Stomach smooth muscle (tissue), 2 donors: ENCODE data around the gene KLHL36.
"Not testable (repeated sequence)": the region's sequence is repeated elsewhere in the genome, so short reads cannot be mapped to it uniquely, and the experiment has no call there.

Source experiments
- H3K27ac ChIP-seq: one replicate; pipeline ENCODE4 v1.7.0; 2013; ENCODE audit warnings: mild to moderate bottlenecking, low read length, inconsistent platforms
- H3K27me3 ChIP-seq, 2 donors: one replicate each; pipeline ENCODE4 v1.7.0; 2013; ENCODE audit warnings: low read length in 2 of 2; ENCODE audit not compliant: insufficient read depth in 2 of 2, control insufficient read depth in 1 of 2
- H3K36me3 ChIP-seq, 2 donors: one replicate each; pipeline ENCODE4 v1.7.0; 2013; ENCODE audit warnings: low read length in 2 of 2; ENCODE audit not compliant: control insufficient read depth in 2 of 2, insufficient read depth in 2 of 2
- H3K4me1 ChIP-seq: one replicate; pipeline ENCODE4 v1.7.0; 2013; ENCODE audit warnings: low read length; ENCODE audit not compliant: control insufficient read depth, insufficient read depth
- H3K4me3 ChIP-seq, 2 donors: one replicate each; pipeline ENCODE4 v1.7.0; 2013; ENCODE audit warnings: low read length in 2 of 2
- H3K9ac ChIP-seq, 2 donors: one replicate each; pipeline ENCODE4 v1.7.0; 2013; ENCODE audit warnings: low read length in 2 of 2, mild to moderate bottlenecking in 1 of 2
- H3K9me3 ChIP-seq, 2 donors: one replicate each; pipeline ENCODE4 v1.7.0; 2013; ENCODE audit warnings: low read length in 2 of 2; ENCODE audit not compliant: control insufficient read depth in 2 of 2
- donor health status: healthy.
- donor health status: Pancreatic carcinoma.

KLHL36 gene

DNA sequence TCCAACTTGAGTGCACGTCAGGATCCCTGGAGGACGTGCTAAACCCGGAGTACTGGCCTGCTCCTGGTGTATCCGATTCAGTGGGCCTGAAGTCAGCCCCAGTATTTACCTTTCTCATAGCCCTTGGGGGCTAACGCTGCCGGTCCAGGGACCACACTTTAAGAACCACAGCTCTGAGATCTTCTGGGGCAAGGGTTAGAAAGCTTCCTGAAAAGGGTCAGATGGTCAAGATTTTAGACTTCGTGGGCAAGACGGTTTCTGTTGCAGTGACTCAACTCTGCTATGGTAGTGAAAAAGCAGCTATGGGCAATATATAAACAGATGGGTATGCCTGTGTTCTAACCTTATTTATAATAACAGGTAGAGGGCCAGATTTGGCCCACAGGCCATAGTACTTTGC lies 36.9 kb downstream of the KLHL36 start:
- Histone ChIP-seq H3K9me3 (no peaks in the 10 kb centered on the region), H3K4me1 (no peaks in the 10 kb centered on the region), H3K27ac (no peak overlapping the region), H3K27me3 (peaks cover 0 to 4% of the 10 kb centered on the region in 2 donors), H3K36me3 (no peaks in the 10 kb centered on the region), H3K4me3 (no peak overlapping the region), H3K9ac (no peak overlapping the region)

DNA sequence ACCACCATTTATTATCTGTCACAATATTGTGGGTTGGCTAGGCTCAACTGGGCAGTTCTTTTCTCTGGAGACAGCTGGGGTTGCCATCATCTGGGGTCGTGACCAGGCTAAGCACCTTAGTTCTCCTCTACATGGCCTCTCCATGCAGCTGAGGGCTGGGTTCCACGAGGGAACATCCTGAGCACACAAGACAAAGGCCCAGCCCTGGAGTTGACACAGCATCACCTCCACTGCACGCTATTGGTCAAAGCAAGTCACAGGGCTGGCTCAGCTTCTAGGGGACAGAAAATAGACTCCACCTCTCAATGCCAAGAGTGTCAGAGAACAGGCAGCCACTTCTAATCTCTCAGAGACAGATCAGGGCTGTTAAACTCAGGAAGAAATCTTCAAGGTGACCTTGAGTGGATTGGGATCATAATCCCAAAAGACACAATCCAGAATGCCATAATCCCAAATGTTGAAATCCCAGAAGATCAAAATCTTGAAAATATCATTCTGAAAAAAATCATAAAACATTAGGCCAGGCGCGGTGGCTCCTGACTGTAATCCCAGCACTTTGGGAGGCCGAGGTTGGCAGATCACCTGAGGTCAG lies 38.5 kb downstream of the KLHL36 start:
- Histone ChIP-seq H3K9me3 (no peaks in the 10 kb centered on the region), H3K9ac (no peak overlapping the region), H3K27ac (no peak overlapping the region), H3K27me3 (peaks cover 0 to 4% of the 10 kb centered on the region in 2 donors), H3K4me1 (no peaks in the 10 kb centered on the region), H3K36me3 (no peaks in the 10 kb centered on the region), H3K4me3 (no peak overlapping the region)

DNA sequence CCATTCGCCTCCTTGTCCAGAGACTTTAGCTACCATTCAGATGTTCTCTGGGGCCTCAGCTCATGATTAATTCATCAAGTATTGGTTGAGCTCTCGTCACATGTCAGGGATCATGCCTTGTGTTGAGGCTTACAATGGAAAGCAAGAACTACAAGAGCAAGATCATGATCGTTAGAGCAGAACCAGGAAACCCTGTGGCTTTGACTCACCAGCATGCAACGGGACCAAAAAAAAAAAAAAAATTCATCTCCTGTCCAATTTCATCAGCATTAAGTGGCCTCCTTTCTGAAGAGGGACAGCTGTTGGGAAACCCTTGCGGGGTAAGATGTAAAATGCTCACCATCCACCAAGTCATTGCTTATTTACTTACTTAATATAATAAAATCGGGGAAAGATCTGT lies 39.4 kb downstream of the KLHL36 start:
- Histone ChIP-seq H3K36me3 (no peaks in the 10 kb centered on the region), H3K9ac (no peak overlapping the region), H3K4me3 (no peak overlapping the region), H3K27me3 (peaks cover 0 to 4% of the 10 kb centered on the region in 2 donors), H3K27ac (no peak overlapping the region), H3K4me1 (no peaks in the 10 kb centered on the region), H3K9me3 (no peaks in the 10 kb centered on the region)

DNA sequence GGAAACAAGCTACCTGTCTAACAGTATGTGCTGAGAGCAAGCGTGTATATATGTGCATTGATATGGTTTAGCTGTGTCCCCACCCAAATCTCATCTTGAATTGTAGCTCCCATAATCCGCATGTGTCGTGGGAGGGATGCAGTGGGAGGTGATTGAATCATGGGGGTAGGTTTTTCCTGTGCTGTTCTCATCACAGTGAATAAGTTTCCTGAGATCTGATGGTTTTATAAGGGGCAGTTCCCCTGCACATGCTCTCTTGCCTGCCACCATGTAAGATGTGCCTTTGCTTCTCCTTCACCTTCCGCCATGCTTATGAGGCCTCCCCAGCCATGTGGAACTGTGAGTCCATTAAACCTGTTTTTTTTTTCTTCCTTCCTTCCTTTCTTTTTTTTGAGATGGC lies 39.9 kb downstream of the KLHL36 start:
- H3K36me3 ChIP-seq, H3K4me3 ChIP-seq, H3K9ac ChIP-seq, H3K4me1 ChIP-seq, H3K27me3 ChIP-seq, H3K9me3 ChIP-seq, H3K27ac ChIP-seq: not testable (repeated sequence)

DNA sequence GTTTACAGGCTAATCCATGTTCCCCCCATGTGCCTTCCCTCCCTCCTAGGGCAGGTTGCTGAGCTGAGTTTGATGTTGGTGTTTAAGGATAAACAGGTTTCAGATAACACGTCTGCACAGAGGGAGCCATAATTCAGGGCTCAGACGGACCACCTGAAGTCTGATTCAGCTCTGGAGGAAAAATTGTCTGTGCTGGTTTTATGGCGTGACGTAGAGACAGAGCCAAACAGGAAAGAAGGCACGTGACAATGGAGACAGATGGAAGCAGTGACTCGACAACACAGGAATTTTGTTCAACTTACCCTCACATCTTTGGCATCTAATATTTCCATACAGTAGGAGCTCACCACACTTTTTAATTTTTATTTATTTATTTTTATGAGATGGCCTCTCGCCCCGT lies 40.8 kb downstream of the KLHL36 start:
- H3K36me3 ChIP-seq = no peaks in the 10 kb centered on the region
- H3K4me3 ChIP-seq = no peak overlapping the region
- peaks cover 0 to 4% of the 10 kb centered on the region in 2 donors for H3K27me3 ChIP-seq
- H3K27ac ChIP-seq = no peak overlapping the region
- H3K9ac ChIP-seq = no peak overlapping the region
- H3K4me1 ChIP-seq = no peaks in the 10 kb centered on the region
- no peaks in the 10 kb centered on the region for H3K9me3 ChIP-seq

DNA sequence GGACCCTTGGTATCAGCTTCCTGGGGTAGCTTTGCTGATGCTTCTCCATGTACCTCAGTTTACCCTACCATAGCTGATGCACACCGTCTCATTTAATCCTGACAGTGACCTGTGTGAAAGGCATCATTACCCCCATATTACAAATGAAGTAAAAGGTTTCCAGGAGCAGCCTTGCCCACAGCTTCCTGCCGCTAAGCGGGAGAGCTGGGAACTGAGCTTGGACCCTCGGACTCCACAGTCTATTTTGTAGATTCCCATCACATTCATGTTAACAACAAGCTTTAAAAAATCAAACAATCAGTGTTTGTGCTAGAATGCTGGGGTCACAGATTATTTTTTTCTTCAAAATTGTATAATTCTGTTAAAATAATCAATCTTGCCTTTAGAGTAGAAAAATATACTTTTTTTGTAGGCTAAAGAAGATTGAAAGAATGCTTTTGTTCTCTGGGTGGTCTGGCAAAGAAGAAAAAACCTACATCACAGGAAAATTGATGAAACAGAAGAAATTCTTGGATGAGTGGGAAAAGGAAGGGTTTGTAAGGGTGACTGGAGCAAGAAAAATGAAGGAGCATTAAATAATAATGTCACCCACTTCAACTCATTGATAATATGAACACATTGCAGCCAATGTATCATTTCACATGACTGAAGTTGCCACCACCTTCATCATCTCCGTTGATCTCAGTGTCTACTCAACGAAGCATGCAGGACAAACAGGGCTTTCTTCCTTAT lies 41.9 kb downstream of the KLHL36 start:
- H3K36me3 ChIP-seq = no peaks in the 10 kb centered on the region

DNA sequence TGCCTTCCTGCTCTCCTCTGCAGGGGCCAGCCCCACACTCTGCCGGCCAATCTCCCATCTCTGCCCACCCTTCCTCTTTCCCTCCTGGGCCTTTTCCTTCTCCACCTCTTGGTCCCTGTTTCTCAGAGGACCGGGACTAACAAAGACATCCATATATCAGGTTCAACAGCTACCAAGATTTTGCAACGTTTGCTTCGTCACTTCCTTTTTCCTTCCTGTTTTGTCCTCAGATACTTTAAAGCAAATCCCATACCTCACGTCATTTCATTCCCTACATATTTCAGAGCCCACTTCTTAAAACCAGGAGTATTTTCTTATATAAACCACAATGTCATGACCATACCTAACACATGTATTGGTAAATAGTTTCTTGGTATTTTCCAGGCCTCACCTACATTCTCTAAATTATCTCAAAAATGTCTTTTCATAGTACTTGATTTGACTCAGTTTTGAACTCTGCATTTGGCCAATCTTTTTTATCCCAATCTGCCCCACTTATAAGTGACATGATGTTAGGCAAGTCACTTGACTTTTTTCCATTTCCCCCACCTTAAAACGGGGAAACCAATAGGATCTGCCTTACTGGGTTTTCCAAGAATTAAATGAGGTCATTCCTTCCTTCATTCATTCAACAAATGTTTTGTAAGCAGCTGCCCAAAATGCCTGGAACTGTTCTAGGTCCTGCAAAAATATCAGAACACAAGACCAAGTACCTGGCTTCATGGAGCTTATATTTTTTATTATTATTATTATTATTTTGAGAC lies 44.3 kb downstream of the KLHL36 start:
- H3K27me3 ChIP-seq = peaks cover 0 to 2% of the 10 kb centered on the region in 2 donors
- no peaks in the 10 kb centered on the region for H3K9me3 ChIP-seq
- H3K27ac ChIP-seq = no peak overlapping the region
- H3K4me3 ChIP-seq = no peak overlapping the region
- no peaks in the 10 kb centered on the region for H3K4me1 ChIP-seq
- no peak overlapping the region for H3K9ac ChIP-seq
- no peaks in the 10 kb centered on the region for H3K36me3 ChIP-seq

More for the DNA sequence above, 41.9 kb downstream of the KLHL36 start:
- no peaks in the 10 kb centered on the region for H3K4me1 ChIP-seq
- no peak overlapping the region for H3K27ac ChIP-seq
- H3K4me3 ChIP-seq = no peak overlapping the region
- H3K9ac ChIP-seq = no peak overlapping the region
- no peaks in the 10 kb centered on the region for H3K9me3 ChIP-seq
- peaks cover 0 to 4% of the 10 kb centered on the region in 2 donors for H3K27me3 ChIP-seq

DNA sequence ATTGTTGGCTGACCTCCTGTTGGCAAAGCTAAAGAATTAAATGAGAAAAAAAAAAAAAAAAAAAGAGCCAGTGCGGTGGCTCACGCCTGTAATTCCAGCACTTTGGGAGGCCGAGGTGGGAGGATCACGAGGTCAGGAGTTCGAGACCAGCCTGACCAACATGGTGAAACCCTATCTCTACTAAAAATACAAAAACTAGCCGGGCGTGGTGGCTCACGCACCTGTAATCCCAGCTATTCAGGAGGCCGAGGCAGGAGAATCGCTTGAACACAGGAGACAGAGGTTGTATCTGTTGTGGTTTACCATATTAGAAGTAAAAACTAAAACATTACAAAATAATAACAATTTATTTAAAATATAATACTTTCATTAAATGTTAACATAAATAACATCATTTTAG lies 45.6 kb downstream of the KLHL36 start:
- H3K36me3 ChIP-seq, H3K27ac ChIP-seq, H3K9ac ChIP-seq, H3K4me1 ChIP-seq, H3K9me3 ChIP-seq, H3K27me3 ChIP-seq, H3K4me3 ChIP-seq: not testable (repeated sequence)

GRCh38 chr16:84694980-84695379 lies 46.7 kb downstream of the KLHL36 start:
- Histone ChIP-seq H3K36me3 (no peaks in the 10 kb centered on the region), H3K4me1 (peaks cover 5% of the 10 kb centered on the region), H3K9ac (no peak overlapping the region), H3K27me3 (no peaks in the 10 kb centered on the region), H3K27ac (no peak overlapping the region), H3K4me3 (no peak overlapping the region), H3K9me3 (no peaks in the 10 kb centered on the region)

DNA sequence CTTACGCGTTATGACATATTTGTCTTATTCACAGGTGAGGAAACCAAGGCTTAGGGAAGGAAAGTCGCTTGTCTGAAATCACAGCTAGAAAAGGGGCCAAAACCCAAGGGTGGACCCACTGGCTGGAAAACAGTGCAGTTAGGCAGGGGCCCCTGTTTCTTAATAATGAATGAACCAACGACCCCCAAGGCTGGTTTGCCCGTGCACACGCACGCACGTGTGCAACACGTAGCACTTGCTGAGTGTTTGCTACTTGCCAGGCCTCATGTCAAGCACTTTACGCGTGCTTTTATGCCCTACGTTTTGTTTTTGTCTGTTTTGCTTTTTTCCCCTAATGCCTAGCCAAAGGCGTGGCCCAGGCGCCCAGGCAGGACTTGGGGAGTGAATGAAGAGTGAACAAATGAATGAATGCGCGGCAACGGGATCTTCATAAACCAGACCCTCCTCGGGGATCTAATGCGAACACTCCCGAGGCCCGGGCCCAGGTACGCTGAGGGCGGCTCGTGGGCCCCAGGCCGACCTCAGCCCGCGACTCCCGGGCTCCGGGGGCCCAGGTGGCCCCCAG lies 50.9 kb downstream of the KLHL36 start:
- Histone ChIP-seq H3K27ac (no peak overlapping the region), H3K9me3 (no peaks in the 10 kb centered on the region), H3K4me3 (peak overlapping the region; percentile 73 to 86), H3K27me3 (no peaks in the 10 kb centered on the region), H3K9ac (peak overlapping the region; percentile 13 to 62), H3K36me3 (no peaks in the 10 kb centered on the region), H3K4me1 (peaks cover 10% of the 10 kb centered on the region)
